NCI-H524 (cell line): Measurements from ENCODE around the gene LITAF.
"Not testable (repeated sequence)": the region's sequence is repeated elsewhere in the genome, so short reads cannot be mapped to it uniquely, and the experiment has no call there.

Experiments
- DNase-seq, 2 experiments: peaks; one replicate each; lab custom pipeline; 2025; lab: John Stamatoyannopoulos, UW

LITAF gene

DNA sequence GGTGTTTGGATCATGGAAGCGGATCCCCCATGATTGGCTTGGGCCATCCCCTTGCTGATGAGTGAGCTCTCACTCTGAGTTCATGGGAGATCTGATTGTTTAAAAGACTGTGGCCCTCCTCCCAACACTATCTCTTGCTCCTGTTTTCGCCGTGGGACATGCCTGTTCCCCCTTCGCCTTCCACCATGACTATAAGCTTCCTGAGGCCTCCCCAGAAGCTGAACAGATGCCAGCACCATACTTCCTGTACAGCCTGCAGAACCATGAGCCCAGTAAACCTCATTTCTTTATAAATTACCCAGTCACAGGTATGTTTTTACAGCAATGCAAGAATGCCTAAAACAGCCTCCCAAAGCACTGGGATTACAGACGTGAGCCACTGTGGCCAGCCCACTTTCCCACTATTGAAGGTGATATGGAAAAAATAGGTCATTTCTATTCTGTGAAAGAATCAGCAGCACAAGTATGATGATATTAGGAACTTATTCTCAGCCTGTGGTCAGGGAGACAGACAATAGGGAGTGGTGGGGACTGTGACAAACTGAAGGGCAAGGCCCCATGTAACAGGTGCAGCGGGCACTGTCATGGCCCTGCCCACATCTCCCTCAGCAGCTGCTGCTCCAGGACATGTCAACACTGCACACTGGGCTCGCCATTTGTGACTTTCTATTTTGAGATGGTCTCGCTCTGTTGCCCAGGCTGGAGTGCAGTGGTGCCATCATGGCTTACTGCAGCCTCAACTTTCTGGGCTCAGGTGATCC lies 33.7 kb upstream of the LITAF start:
- no peak for DNase-seq

DNA sequence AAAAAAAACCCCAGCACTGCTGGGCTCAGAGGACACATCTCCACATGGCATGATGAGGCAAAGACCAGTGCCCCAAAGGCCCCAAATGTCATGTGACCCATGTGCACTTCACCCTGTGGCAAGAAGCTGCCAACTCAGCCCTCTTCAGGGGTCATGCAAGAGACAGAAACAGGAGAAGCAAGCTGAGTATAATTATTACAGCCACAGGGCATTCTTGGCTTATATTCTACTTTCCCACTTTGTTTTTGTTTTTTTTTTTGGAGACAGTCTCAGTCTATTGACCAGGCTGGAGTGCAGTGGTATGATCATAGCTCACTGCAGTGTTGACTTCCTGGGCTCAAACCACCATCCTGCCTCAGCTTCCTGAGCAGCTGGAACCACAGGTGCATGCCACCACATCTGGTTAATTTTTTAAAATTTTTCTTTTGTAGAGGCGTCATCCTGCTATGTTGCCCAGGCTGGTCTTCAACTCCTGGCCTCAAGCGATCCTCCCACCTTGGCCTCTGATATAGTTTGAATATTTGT lies 32.7 kb upstream of the LITAF start:
- no peak for DNase-seq

DNA sequence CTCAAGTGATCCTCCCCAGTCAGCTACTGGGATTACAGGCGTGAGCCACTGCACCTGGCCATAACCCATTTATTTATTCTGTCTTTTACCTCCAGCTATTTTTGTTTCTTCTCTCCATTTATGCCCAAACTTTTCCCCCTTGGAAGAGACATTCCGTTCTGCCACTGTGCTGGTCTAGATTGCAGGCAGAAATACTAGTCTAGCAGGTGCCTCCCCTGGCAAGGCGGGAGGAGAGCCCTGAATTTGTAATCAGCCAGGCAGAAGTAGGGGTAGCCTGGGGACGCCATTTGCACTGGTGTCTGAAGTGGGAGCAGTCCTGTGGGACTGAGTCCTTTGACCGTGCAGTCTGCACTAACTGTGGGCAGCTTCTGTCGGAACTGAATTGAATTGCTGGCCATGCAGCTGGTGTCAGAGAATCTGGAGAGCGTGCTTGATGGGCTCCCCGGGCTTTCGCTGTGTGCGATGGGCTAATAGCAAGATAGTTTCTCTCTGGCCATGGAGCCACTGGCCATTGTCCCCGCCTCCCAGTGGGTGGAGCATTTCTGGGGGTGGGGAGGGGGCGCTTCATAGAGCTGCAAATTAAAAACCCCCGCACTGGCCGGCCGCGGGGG lies 31.5 kb upstream of the LITAF start:
- no peak for DNase-seq

DNA sequence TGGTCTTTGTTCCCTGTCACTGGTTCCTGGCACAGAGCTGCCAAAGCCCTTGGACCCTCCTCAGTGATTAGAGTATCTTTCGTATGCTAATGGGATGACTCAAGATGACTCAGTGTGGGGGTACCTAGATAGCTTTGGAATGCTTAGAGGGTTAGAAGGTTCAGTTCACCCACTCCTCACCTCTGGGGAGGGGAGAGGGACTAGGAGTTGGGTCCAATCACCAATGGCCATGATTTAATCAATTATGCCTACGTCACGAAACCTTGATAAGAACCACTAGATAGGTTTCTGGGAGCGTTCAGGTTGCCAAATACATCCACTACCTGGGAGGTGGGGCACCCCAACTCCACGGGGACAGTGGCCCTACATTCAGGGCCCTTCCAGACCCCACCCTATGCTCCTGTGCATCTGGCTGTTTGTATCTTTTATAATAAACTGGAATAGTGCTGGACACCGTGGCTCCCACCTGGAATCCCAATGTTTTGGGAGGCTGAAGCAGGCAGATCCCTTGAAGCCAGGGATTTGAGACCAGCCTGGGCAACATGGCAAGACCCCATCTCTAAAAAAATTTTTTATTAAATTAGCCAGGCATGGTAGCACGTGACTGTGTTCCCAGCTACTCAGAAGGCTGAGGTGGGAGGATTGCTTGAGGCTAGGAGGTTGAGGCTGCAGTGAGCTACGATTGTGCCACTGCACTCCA lies 29.2 kb upstream of the LITAF start:
- no peak for DNase-seq

DNA sequence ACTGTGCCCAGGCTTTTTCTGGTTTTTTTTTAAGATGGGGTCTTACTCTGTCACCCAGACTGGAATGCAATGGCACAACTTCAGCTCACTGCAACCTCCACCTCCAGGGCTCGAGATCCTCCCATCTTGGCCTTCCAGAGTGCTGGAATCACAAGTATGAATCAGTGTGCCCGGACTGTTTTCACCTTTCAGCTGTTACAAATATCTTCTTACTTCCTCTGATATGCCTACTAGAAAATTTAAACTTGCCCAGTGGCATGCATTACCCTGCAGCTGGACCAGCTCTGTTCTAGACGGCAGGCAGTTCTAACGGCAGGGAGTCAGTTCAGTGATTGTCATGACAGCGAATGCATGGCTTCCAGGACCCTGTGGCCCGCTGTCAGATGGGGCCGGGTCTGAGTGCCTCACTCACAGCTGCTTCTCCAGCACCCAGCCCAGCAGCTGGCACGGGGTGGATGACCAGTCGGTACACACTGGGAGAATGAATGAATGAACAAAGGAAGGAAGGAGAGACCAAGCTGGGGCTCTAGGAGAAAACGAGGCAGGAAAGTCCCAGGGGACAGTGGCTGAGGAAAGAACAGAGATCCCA lies 28.0 kb upstream of the LITAF start:
- peak in 1 of 2 experiments; percentile 11 for DNase-seq

DNA sequence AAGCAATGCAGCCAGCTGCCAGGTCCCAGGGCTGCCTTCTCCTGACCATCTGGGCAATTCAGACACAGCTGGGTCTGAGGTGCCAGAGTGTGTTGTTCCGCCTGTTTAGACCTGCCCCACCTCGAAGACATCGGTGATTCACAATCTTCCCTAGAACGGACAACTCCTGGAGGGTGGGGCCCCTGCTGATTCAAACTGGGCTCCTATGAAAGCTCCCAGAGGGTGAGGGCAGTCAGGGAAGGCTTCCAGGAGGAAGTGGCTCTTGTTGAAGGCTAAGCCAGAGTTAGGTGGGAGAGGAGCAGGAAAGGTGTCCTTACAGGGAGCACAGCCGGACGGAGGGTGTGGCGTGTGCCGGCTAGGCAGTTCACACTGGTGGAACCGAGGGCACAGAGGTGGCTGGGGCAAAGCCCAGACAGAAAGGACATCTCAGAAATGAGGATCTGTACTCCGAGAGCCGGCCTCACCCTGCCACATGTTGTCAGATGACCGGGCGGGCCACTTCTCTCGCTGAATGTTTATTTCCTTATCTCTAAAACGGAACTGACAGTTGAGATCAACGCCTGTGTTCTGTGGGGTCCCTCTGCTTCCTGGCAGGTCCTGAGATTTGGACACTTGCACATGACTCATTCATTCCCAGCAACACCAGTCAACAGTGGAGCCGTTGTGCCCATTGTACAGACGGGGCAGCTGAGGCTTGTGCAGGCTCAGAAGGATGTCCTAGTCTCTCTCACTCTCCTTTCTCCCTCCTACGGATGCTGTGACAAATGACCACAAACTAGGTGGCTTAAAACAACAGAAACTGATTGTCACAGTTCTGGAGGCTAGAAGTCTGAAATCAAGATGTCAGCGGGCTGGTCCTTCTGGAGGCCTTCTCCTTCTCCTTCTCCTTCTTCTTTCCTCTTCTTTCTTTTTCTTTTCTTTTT lies 26.9 kb upstream of the LITAF start:
- DNase-seq: peak; percentile 17 to 52

DNA sequence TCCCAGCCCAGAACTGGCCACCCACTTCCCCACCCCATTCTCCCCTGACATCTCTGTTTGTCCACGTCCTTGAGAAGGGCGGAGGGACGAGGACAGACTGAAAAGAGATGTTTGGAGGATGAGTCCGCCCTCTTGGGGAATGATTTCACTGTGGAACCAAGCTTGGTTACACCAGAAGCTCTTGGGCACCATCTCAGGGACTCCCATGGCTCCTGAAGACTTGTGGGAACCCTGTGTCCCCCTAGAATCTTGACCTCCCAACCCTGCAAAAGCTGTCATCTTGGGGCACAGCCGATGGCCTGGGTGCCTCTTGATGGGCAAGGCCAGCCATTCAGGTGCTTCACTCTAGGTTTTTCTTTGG lies 25.9 kb upstream of the LITAF start:
- DNase-seq: no peak

DNA sequence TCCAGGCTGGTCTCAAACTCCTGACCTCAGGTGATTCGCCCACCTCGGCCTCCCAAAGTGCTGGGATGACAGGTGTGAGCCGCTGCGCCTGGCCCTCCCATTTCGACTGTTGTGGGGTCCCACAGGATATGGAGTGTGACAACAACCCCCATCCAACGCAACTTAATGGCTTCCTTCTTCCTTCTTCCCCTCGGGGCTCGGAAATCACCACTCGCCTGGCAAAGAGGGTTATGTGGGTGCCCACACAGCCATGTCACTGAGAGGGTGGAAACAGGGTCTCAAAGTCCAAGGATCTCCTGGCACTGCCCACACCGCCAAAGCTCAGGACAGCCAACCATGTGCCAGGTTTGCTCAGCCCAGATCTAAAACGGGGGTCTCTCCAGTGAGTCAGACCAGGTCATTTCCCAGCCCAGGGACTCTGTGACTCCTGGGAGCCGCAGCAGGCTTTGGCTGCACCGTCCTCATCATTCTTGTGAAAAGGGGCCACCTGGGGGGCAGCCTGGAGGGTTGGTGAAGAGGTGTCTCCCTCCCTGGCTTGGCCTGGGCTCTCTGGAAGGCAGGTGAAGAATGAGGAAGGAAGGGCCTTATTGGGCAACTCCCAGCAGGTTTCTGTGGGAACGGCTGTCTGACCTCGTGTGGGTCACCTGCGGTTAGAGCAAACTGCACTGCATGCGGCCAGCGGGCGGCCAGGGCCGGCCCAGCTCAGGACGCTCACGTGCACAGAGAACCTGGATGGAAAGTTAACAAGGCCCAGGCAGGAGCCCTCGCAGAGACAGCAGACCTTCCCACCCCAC lies 25.3 kb upstream of the LITAF start:
- no peak for DNase-seq

DNA sequence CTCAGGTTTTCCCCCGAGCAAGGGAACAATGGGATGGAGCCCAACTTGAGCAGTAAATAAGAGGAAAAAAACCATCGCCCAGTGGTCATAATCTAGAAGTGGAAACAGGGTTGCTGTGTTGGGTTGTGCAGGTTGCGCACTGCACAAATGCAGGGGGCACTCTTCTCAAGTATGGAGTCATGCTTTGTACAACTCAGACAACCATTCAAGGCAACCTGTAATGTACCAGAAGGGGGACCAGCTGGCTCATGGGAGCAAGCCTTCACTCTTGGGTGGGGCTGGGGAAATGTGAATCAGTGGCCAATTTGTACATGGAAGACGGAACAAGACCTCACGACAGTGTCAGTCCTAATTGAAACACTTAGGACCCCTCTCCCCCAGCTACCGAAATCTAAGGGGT lies 23.9 kb upstream of the LITAF start:
- DNase-seq: peak in 1 of 2 experiments; percentile 23

DNA sequence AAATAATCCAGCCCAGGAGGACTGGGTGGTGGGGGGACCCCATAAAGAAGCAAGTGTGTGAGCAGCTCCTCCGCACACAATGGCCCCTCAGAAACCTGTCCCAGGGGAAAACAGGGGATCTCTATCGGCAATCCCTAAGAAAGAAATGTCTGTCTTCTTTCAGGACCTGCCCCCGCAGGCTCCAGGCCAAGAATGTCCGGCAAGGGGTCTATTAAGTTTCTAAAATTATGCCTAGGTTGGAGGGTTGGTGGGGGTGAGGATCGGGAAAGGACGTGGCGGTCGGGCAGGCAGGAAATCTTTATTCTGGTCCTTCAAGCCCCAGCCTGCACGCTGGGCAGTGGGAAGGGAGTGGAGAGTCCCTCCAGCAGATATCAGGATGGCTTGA lies 23.4 kb upstream of the LITAF start:
- no peak for DNase-seq

DNA sequence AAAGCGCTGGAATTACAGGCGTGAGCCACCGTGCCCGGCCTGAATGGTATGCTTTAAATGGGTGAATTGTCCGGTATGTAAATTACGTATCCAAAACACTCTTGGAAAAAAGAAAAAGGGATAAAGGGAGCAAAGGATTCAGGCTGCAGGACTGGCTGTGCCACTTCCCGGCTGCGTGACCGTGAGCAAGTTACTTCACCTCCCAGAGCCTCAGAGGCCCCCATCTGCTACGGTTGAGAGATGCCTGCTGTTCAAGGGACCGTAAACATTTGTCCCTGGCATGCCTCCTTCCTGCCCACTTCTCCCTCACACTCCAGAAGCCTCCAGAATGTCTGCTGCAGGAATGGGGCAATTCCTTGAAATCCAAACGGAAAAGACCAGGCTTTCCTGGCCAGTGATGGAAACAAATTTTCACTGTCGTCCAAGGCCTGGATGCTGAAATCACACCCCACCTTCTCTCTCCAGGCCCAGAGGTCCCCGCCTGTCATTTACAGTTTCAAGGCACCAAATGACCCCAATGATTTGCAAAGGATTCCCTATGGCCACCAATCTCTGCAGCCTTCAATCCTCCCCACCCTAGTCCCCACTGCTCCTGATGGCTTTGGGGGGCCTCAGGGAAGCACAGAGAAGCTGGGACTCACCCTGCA lies 22.9 kb upstream of the LITAF start:
- DNase-seq: peak; percentile 64 to 88

DNA sequence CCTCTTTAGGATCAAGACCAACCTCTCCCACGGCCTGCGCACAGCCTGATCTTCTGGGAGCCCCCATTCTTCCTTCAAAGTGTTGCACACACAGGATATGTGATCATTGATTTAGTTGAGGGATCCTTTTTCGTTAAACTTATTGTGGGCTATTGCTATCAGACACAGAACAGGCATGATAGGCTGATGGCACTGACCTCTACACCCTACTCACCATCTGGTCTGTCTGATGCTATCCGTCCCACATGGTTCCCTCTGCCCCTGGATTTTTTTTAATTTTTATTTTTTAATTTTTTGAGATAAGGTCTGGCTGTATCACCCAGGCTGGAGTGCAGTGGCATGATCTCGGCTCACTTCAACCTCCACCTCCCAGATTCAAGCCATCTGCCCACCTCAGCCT lies 19.2 kb upstream of the LITAF start:
- DNase-seq: no peak

DNA sequence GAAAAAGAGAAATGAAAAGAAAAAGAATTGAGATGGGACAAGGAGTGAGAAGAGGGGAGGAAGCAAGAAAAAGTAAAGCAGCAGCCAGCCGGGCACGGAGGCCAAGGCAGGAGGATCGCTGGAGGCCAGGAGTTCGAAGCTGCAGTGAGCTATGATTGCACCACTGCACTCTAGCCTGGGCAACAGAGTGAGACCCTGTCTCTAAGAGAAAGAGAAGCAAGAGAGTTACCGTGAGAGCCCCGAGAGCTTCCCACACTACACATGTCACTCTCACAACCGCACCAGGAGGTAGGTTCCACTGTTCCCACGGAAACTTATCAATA lies 18.8 kb upstream of the LITAF start:
- DNase-seq: no peak

DNA sequence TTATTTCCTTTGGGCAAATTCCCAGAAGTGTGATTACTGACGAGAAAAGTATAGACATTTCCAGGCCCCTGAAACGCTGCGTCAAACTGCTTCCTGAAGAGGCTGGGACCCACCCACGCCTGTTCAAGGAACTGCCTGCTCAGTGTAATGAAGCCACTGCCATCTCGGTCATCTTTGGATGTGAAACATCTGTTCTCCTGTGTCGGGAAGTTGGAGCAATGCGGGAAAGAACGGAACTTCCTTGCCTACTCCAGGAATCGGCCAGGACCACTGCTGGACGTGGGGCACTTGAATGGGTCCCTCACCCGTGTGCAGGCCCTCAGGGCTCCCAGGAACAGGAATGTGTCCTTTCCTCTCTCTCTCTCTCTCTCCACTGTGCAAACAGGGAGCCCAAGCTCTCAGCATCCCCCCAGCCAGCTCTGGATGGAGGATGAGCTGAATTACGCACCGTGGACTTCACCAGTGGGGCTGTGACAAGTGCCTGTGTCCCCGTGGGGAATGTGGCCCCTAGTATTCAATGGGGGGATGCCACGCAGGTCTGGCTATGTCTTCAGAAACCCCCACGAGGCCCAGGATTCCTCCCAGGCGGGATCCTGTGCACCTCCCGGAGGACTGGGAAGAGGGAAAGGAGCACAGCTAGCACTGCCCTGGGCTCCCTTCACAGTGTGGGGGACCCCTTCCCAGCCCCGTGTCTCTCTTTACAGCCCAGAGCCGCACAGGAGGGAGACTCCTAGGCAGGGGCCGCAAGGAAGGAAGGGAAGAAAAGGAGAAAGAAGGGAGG lies 18.3 kb upstream of the LITAF start:
- DNase-seq: no peak

DNA sequence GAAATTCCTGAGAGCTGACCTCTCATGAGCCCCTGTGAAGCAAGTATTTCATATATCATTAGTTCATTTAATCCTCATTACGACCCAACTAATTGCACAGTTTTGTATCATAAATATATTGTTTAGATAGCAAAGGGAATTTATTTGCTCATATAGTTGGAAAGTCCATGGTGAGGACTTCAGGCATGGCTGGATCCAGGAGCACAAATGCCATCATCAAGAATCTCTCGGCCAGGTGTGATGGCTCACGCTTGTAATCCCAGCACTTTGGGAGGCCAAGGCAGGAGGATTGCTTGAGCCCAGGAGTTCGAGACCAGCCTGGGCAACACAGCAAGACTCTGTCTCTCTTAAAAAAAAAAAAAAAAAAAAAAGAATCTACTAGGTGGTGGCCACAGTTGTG lies 17.6 kb upstream of the LITAF start:
- DNase-seq: not testable (repeated sequence)

DNA sequence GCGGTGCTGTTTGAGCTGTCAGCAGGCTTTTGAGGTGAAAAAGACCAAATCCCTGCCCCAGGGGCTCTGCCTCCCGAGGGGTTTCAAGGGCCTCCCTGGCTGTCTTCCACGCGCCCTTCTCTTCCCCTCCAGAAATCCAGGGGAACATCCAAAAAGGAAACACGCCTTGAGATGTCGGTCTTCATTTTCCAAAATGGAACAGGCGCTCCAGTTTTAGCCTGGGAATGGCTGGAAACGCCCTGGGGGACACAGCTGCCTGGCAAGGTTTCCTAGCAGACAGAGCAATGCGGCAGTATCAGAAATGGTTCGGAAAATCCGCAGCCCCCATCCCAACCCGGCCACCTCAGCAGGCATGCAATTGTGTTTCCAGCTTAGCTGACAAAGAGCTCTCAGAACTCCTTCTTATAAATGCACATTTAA lies 16.6 kb upstream of the LITAF start:
- no peak for DNase-seq

DNA sequence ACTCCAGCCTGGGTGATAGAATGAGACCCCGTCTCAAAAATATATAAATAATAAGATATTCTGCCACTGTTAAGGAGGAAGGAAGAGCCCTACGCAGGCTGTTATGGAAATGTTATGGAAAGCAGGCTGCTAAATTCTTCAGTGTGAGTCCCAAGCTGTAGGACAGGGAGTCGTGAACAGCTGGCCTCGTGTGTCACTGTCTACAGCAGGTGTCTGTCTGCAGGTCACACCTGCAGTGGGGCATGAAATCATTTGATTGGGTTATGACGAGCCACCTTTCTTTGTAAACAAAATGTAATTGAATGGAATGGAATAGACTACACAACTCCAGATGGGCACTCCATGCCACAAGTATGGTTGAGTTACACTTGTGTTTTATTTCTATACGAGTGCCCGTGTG lies 15.6 kb upstream of the LITAF start:
- DNase-seq: peak in 1 of 2 experiments; percentile 74

DNA sequence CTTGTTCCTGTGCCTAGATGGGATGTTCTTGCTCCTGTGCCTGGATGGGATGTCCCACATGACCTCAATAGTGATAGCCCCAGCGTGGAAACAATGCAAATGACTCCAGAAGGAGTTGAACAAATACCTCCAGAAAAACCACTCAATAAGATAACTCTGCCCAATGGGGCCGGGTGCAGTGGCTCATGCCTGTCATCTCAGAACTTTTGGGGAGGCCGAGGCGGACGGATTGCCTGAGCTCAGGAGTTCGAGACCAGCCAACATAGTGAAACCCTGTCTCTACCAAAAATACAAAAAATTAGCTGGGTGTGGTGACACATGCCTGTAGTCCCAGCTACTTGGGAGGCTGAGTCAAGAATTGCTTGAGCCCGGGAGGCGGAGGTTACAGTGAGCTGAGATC lies 15.2 kb upstream of the LITAF start:
- no peak for DNase-seq

DNA sequence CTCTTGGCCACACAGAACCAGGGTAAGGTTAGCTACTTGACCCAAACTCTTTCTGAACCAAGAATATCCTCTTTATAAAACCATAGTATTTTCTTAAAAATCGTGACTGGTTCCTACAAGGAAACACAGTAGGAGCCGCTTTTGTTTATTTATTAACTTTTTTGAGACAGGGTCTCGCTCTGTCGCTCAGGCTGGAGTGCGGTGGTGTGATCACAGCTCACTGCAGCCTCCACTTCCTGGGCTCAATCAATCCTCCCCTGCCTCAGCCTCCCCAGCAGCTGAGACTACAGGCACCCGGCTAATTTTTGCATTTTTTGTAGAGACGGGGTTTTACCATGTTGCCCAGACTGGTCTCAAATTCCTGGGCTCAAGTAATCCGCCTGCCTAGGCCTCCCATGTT lies 14.7 kb upstream of the LITAF start:
- DNase-seq: no peak

DNA sequence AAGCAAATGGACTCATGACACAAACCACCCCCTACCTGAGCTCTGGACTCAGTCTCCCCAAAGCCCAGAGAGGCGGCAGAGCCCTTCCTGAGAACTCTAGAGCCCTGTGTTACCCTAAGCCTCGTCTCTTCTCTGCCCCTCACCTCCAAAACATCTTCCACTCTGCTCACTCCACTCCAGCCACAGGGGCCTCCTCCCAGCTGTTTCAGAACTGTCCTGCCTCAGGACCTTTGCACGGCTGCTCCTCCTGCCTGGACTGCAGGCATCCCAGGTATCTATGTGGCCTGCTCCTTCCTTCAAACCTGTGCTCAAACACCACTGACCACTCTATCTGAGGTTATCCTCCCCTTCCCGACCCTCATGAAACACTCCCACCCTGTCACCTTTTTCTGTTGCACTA lies 12.9 kb upstream of the LITAF start:
- DNase-seq: no peak
